Right ventricle myocardium superior (tissue), 1 donor: ENCODE data around the gene LTN1. TPM values are rescaled to one million over a fixed set of nuclear protein-coding genes. Genes with fewer than 3 reads are reported as not detected.
A peak's percentile ranks its signal among the peaks of the same experiment; 100 is the strongest.

Source experiments
- ATAC-seq: fragments of 200-7000 bp; cut with Tn5 transposase; one replicate; pipeline ENCODE4 v1.9.1; 2020; ENCODE audit warnings: mild to moderate bottlenecking; ENCODE audit not compliant: poor library complexity
- DNase-seq: peaks from one replicate; pipeline ENCODE4 v3.0.0-alpha.2; 2020
- intact Hi-C: fragments of 100-400 bp; cut with DNase I; formaldehyde crosslinking; loops from one replicate; pipeline ENCODE4 v1.11.2; 2022
- total RNA-seq: library from RNA; stranded (reverse); fragmentation: NEBNext Ultra II Directional; extraction: Animal tissue kit (Norgen Biotek cat#: 25700); gene quantifications from one replicate; pipeline ENCODE4 v1.2.1, GENCODE V29; 2021
- donor health status: DM: no; HTN: yes; CAD: no; lungs with severe emphysema.

LTN1 gene
- total RNA-seq, 1 donor from 2014 or later: 16.1 TPM

GRCh38 chr21:28899220-28899619 is 93.5 kb downstream of the LTN1 start:
- intact Hi-C loops: no loop called here

GRCh38 chr21:28893687-28894086 is 99.0 kb downstream of the LTN1 start:
- DNase-seq (no peak), ATAC-seq (no peak)
- intact Hi-C loops: no loop called here

More at GRCh38 chr21:28899220-28899619, 93.5 kb downstream of the LTN1 start:
- DNase-seq (no peak), ATAC-seq (no peak)

GRCh38 chr21:28892199-28893111 is 100.2 kb downstream of the LTN1 start:
- intact Hi-C loops: no loop called here
- no peak for DNase-seq
- ATAC-seq: no peak

GRCh38 chr21:28885853-28886177 is 106.9 kb downstream of the LTN1 start:
- ATAC-seq: no peak
- DNase-seq: no peak
- intact Hi-C loops: no loop called here

GRCh38 chr21:28884976-28885852 is 107.5 kb downstream of the LTN1 start:
- peak; percentile 94 for DNase-seq
- ATAC-seq: peak; percentile 100
- intact Hi-C loops: no loop called here

GRCh38 chr21:28884481-28884880 is 108.2 kb downstream of the LTN1 start:
- DNase-seq (no peak), ATAC-seq (peak; percentile 42)
- intact Hi-C loops: no loop called here

GRCh38 chr21:28883931-28884330 is 108.7 kb downstream of the LTN1 start:
- intact Hi-C loops: no loop called here
- ATAC-seq: no peak
- DNase-seq: no peak

GRCh38 chr21:28882345-28882744 is 110.3 kb downstream of the LTN1 start:
- DNase-seq (no peak), ATAC-seq (no peak)
- intact Hi-C loops: no loop called here

Other genes starting within 250 kb of the LTN1 start
- 13.6 TPM for gene RWDD2B, start 26.5 kb upstream of the LTN1 start, total RNA-seq
- 29.1 TPM for gene USP16, start 31.8 kb upstream of the LTN1 start, total RNA-seq
- 108 TPM for gene CCT8, start 80.8 kb upstream of the LTN1 start, total RNA-seq
- 1.1 TPM for gene MAP3K7CL, start 137.8 kb upstream of the LTN1 start, total RNA-seq